NCI-H1417 treated with DMSO at 0.1 percent for 48 hours (cell line): ENCODE results near the gene NPIPA7.
"Not testable (repeated sequence)": the region's sequence is repeated elsewhere in the genome, so short reads cannot be mapped to it uniquely, and the experiment has no call there.

Experiments
- DNase-seq: peaks from one replicate; lab custom pipeline; 2025; lab: John Stamatoyannopoulos, UW

The NPIPA7 gene

DNA sequence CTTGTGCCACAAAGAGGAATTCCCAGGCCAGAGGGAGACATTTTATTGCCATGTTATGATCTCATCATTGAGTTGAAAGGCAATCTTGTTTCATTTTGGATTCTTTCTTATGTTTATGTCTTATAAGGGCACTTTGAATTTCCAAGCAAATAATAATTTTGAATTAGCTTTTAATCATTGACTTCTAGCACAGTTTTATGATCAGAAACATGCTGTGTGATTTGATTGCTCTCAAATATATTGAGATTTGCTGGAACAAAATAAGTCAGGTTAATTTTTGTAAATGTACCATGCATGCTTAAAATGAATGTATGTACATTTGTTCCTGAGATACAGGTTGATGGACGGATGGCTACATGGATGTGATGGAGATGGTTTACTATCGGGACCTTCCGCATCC is at the start of gene NPIPA7:
TSS of gene NPIPA7 (plus strand) at position 301 of the 400 bp plus-strand sequence. CDS start 105 bp downstream, outside the sequence.
- DNase-seq, result not testable (repeated sequence)

DNA sequence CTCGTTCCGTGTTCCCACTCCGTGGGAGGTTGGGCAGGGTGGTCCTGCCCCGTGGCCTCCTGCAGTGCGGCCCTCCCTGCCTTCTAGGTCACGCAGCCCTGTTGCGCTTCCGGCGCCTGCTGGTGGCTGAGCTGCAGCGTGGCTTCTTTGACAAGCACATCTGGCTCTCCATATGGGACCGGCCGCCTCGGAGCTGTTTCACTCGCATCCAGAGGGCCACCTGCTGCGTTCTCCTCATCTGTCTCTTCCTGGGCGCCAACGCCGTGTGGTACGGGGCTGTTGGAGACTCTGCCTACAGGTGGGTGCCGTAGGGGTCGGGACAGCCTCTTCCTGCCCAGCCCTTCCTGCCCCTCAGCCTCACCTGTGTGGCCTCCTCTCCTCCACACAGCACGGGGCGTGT is 47.5 kb upstream of the NPIPA7 start:
- not testable (repeated sequence) for DNase-seq

DNA sequence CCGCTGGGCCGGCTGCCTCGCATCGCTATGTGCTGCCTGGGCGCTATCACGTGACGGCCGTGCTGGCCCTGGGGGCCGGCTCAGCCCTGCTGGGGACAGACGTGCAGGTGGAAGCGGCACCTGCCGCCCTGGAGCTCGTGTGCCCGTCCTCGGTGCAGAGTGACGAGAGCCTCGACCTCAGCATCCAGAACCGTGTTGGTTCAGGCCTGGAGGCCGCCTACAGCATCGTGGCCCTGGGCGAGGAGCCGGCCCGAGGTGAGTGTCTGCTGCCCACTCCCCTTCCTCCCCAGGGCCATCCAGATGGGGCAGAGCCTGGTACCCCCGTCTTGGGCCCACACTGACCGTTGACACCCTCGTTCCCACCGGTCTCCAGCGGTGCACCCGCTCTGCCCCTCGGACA is 21.4 kb upstream of the NPIPA7 start:
- not testable (repeated sequence) for DNase-seq

DNA sequence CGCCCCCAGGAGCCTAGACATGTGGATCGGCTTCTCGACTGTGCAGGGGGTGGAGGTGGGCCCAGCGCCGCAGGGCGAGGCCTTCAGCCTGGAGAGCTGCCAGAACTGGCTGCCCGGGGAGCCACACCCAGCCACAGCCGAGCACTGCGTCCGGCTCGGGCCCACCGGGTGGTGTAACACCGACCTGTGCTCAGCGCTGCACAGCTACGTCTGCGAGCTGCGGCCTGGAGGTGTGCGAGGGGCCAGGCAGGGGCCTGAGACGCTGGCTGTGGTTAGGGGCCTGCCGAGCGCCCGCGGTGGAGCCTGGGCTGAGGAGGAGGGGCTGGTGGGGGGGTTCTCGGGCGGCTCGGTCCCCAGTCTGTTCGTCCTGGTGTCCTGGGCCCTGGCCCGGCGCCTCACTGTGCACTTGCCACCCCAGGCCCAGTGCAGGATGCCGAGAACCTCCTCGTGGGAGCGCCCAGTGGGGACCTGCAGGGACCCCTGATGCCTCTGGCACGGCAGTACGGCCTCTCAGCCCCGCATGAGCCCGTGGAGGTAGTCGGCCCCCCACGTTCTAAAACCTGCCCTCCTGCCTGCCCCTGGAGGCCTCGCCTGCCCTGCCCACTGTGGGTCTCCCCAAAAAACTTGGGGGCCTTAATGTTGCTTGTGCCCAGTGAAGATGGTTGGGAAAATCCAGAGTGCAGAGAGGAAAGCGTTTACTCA is 20.2 kb upstream of the NPIPA7 start:
- DNase-seq, result not testable (repeated sequence)

DNA sequence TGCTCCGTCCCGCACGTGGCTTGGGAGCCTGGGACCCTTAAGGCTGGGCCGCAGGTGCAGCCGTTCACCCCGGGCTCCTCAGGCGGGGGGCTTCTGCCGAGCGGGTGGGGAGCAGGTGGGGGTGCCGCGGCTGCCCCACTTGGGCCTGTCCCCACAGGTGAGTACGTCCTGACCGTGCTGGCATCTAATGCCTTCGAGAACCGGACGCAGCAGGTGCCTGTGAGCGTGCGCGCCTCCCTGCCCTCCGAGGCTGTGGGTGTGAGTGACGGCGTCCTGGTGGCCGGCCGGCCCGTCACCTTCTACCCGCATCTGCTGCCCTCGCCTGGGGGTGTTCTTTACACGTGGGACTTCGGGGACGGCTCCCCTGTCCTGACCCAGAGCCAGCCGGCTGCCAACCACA is 15.3 kb upstream of the NPIPA7 start:
- not testable (repeated sequence) for DNase-seq

DNA sequence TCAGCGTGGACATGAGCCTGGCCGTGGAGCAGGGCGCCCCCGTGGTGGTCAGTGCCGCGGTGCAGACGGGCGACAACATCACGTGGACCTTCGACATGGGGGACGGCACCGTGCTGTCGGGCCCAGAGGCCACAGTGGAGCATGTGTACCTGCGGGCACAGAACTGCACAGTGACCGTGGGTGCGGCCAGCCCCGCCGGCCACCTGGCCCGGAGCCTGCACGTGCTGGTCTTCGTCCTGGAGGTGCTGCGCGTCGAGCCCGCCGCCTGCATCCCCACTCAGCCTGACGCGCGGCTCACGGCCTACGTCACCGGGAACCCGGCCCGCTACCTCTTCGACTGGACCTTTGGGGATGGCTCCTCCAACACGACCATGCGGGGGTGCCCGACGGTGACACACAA is 14.8 kb upstream of the NPIPA7 start:
- not testable (repeated sequence) for DNase-seq

DNA sequence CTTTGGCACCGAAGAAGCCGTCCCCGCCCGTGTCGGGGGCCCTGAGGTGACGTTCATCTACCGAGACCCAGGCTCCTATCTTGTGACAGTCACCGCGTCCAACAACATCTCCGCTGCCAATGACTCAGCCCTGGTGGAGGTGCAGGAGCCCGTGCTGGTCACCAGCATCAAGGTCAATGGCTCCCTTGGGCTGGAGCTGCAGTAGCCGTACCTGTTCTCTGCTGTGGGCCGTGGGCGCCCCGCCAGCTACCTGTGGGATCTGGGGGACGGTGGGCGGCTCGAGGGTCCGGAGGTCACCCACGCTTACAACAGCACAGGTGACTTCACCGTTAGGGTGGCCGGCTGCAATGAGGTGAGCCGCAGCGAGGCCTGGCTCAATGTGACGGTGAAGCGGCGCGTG is 14.2 kb upstream of the NPIPA7 start:
- not testable (repeated sequence) for DNase-seq

DNA sequence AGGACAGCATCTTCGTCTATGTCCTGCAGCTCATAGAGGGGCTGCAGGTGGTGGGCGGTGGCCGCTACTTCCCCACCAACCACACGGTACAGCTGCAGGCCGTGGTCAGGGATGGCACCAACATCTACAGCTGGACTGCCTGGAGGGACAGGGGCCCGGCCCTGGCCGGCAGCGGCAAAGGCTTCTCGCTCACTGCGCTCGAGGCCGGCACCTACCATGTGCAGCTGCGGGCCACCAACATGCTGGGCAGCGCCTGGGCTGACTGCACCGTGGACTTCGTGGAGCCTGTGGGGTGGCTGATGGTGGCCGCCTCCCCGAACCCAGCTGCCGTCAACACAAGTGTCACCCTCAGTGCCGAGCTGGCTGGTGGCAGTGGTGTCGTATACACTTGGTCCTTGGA is 13.6 kb upstream of the NPIPA7 start:
- DNase-seq, result not testable (repeated sequence)

DNA sequence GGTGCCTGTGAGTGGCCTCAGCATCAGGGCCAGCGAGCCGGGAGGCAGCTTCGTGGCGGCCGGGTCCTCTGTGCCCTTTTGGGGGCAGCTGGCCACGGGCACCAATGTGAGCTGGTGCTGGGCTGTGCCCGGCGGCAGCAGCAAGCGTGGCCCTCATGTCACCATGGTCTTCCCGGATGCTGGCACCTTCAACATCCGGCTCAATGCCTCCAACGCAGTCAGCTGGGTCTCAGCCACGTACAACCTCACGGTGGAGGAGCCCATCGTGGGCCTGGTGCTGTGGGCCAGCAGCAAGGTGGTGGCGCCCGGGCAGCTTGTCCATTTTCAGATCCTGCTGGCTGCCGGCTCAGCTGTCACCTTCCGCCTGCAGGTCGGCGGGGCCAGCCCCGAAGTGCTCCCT is 13.1 kb upstream of the NPIPA7 start:
- not testable (repeated sequence) for DNase-seq

DNA sequence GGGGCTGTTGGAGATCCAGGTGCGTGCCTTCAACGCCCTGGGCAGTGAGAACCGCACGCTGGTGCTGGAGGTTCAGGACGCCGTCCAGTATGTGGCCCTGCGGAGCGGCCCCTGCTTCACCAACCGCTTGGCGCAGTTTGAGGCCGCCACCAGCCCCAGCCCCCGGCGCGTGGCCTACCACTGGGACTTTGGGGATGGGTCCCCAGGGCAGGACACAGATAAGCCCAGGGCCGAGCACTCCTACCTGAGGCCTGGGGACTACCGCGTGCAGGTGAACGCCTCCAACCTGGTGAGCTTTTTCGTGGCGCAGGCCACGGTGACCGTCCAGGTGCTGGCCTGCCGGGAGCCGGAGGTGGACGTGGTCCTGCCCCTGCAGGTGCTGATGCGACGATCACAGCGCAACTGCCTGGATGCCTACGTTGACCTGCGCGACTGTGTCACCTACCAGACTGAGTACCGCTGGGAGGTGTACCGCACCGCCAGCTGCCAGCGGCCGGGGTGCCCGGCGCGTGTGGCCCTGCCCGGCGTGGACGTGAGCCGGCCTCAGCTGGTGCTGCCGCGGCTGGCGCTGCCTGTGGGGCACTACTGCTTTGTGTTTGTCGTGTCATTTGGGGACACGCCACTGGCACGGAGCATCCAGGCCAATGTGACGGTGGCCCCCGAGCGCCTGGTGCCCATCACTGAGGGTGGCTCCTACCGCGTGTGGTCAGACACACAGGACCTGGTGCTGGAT is 12.2 kb upstream of the NPIPA7 start:
- DNase-seq, result not testable (repeated sequence)

DNA sequence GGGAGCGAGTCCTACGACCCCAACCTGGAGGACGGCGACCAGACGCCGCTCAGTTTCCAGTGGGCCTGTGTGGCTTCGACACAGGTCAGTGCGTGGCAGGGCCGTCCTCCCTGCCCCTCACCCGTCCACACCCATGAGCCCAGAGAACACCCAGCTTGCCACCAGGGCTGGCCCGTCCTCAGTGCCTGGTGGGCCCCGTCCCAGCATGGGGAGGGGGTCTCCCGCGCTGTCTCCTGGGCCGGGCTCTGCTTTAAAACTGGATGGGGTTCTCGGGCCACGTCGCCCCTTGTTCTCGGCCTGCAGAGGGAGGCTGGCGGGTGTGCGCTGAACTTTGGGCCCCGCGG is 11.7 kb upstream of the NPIPA7 start:
- DNase-seq, result not testable (repeated sequence)

DNA sequence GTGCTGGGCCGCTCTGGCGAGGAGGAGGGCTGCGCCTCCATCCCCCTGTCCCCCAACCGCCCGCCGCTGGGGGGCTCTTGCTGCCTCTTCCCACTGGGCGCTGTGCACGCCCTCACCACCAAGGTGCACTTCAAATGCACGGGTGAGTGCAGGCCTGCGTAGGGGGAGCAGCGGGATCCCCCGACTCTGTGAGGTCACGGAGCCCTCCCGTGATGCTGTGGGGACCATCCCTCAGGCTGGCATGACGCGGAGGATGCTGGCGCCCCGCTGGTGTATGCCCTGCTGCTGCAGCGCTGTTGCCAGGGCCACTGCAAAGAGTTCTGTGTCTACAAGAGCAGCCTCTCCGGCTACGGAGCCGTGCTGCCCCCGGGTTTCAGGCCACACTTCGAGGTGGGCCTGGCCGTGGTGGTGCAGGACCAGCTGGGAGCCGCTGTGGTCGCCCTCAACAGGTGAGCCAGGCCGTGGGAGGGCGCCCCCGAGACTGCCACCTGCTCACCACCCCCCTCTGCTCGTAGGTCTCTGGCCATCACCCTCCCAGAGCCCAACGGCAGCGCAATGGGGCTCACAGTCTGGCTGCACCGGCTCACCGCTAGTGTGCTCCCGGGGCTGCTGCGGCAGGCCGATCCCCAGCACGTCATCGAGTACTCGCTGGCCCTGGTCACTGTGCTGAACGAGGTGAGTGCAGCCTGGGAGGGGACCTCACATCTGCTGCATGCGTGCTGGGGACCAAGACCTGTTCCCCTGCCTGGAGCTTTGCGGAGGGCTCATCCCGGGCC is 9.7 kb upstream of the NPIPA7 start:
- not testable (repeated sequence) for DNase-seq

DNA sequence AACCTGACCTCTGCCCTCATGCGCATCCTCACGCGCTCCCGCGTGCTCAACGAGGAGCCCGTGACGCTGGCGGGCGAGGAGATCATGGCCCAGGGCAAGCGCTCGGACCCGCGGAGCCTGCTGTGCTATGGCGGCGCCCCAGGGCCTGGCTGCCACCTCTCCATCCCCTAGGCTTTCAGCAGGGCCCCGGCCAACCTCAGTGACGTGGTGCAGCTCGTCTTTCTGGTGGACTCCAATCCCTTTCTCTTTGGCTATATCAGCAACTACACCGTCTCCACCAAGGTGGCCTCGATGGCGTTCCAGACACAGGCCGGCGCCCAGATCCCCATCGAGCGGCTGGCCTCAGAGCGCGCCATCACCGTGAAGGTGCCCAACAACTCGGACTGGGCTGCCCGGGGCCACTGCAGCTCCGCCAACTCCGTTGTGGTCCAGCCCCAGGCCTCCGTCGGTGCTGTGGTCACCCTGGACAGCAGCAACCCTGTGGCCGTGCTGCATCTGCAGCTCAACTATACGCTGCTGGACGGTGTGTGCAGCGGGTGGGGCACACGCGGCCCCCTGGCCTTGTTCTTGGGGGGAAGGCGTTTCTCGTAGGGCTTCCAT is 7.7 kb upstream of the NPIPA7 start:
- DNase-seq, result not testable (repeated sequence)

DNA sequence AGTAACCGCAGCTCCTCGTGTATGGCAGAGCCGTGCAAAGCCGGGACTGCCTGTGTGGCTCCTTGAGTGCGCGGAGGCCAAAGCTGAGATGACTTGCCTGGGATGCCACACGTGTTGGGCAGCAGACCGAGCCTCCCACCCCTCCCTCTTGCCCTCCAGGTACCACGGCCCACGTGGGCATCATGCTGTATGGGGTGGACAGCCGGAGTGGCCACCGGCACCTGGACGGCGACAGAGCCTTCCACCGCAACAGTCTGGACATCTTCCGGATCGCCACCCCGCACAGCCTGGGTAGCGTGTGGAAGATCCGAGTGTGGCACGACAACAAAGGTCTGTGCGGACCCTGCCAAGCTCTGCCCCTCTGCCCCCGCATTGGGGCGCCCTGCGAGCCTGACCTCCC is 4.7 kb upstream of the NPIPA7 start:
- DNase-seq, result not testable (repeated sequence)

DNA sequence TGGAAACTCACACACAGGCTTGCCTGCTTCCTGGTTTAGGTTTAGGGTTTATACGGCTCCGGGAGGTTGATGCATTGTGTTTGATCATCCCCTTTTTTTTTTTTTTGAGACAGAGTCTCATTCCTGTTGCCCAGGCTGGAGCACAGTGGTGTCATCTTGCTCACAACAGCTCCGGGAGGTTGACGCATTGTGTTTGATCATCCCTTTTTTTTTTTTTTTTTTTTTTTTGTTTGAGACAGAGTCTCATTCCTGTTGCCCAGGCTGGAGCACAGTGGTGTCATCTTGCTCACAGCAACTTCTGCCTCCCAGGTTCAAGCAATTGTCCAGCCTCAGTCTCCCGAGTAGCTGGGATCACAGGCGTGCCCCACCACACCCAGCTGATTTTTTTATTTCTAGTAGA is 20.7 kb downstream of the NPIPA7 start:
- DNase-seq, result not testable (repeated sequence)

DNA sequence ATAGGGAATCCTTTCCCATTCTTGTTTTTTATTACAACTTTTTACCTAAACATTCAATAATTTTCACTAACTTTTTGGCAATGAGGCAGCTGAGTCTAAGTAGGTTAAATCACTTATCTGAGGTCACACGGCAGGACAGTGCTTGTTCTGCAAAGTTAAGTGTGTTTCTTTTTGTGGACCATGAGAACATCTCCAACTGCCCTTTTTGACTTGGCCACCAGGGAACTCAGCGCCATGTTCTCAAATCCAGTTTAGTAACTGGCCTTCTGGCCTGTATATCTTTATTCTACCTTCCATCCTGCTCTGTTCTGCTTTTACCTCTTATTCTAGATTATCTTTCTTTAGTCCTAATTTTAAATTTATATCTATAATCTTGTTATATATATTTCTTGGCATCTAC is 23.4 kb downstream of the NPIPA7 start:
- not testable (repeated sequence) for DNase-seq

DNA sequence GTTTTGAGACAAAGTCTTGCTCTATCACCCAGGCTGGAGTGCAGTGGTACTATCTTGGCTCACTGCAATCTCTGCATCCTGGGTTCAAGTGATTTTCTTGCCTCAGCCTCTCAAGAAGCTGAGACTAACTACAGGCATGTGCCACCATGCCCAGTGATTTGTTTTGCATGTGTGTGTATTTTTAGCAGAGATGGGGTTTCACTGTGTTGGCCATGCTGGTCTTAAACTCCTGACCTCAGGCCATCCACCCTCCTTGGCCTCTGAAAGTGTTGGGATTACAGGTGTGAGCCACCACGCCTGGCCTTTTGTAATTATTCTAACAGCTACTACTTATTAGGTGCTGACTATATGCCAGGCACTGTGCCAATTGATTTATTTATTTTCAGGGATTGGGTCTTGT is 25.3 kb downstream of the NPIPA7 start:
- not testable (repeated sequence) for DNase-seq

DNA sequence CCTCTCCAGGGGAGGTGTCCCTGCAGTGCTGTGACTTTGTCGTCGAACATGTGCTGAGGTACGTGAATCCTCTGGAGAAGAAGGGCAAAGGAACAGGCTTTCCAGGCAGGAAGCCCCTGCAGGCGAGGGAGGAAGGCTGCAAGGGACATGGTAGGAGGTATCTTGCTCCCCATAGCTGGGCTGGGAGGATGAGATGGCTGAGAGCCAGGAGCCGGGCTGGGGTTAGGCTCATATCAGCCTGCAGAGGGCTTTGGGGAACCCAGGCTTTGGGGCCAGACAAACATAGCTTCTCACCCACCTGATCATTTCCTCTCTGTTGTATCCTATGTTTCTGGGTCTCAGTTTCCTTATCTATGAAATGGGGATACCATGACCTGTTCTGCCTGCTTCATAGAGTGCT is 26.5 kb downstream of the NPIPA7 start:
- not testable (repeated sequence) for DNase-seq

DNA sequence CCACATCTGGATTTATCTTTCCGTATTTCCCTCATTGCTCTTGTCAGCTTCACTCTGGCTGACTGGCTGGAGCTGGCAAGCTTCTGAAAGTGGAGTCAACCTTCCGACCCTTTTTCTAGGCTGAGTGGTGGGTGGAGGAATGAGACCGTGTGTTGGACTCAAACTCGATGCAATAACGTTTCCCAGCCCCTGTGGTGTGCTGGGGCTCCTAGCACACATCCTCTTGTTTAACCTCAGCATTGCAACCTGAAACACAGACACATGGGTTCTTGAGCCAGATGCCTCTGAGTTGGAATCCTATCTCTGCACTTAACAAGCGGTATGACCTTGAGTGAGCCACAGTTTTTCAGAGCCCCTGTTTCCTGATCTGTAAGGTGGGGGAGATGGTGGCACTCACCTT is 29.5 kb downstream of the NPIPA7 start:
- not testable (repeated sequence) for DNase-seq

DNA sequence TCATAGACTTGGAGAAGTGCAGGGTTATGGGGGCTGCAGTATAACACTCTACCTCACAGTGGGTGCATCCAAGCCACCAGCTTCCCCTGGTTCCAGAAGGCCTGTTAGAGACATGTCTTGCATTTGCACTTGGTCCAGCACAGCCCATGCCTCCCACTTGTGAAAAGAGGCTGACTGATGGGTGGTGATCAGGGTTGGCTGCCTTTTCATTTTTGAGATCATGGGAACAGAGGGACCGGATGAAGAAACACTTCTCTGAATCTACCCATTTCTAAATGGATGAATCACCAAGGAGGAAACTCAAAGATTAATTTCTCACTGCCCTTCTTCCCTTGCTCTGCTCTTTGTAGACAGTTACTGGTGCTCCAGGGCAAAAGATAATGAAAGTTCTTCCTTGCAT is 34.8 kb downstream of the NPIPA7 start:
- DNase-seq, result not testable (repeated sequence)

DNA sequence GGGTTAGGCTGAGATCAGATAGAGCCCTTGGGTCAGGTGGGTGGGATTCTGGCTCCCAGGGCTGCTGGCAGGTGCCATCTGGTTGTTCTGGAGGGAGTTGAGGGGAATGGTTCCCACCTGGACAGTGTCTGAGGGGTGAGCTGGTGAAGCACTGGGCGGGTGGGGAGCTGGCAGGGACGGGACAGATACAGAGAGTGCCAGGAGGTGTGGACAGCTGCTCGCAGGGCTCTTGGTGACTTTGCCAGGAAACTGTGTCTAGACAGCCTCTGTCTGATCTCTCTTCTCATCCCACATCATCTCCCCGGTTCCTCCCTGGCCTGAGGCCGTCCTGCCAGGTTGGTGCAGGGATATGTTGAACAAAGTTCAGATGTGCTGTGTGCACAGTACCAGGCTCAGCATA is 38.1 kb downstream of the NPIPA7 start:
- not testable (repeated sequence) for DNase-seq

DNA sequence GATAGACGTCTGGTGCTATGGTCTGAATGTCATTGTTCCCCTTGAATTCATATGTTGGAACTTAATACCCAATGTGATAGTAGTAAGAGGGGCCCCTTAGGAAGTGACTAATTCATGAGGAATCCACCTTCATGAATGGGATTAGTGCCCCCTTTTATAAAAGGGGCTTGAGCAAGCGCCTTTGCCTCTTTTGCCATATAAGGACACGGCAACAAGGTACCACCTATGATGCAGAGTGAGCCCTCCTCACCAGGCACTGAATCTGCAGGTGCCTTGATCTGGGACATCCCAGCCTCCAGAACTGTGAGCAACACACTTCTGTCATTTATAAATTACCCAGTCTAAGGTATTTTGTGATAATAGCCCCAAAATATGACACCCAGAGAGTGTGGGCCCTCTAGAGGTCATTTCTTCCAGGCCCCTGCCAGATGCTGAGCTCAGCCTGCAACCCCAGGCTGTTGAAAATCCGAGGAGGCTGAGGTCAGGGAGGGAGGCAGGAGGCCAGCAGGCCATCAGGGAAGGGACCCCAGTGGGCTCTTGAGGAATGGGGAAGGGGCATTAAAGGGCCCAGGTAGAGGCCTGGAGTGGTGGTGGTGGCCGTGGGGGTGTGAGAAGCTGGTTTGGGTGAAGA is 39.1 kb downstream of the NPIPA7 start:
- DNase-seq, result not testable (repeated sequence)
